ENCODE data around the gene FSTL5. TPM values are rescaled to one million over a fixed set of nuclear protein-coding genes. Genes with fewer than 3 reads are reported as not detected.

The FSTL5 gene
- total RNA-seq, 1 experiment from 2014 or later: not detected

- intact Hi-C loops (cut with micrococcal nuclease): no loop called here
- H3K4me3 ChIP-seq (replicated peaks in 1 of 2; ENCODE audit: low read depth in 1 of 2, low read length in 2 of 2): no peak overlapping the region
- TF ChIP-seq ATF3 (IDR thresholded peaks at IDR 0.05) (no peak), ZBTB33 (IDR thresholded peaks at IDR 0.05; ENCODE audit: extremely low read depth, insufficient replicate concordance, low read length) (no peak), JUND (IDR thresholded peaks at IDR 0.05) (no peak), CTCF (IDR thresholded peaks at IDR 0.05 in 2 of 3, conservative IDR thresholded peaks at IDR 0.05 in 1 of 3; ENCODE audit: borderline replicate concordance in 1 of 3, insufficient read depth in 1 of 3, low read depth in 2 of 3, low read length in 2 of 3) (no peak), SIN3A (IDR thresholded peaks at IDR 0.05; ENCODE audit: low read depth) (no peak), EGR1 (IDR thresholded peaks at IDR 0.05; ENCODE audit: low read depth) (no peak), ZNF274 (IDR thresholded peaks at IDR 0.05; ENCODE audit: low read depth, low read length) (no peak)
- no peak for DNase-seq (ENCODE audit: low read depth, low spot score)
- H2AFZ ChIP-seq (ENCODE audit: low read depth, low read length, poor library complexity, severe bottlenecking): no peak overlapping the region
- H3K4me2 ChIP-seq (ENCODE audit: low read length): no peak overlapping the region
- no peaks in the 10 kb centered on the region for H4K20me1 ChIP-seq (ENCODE audit: insufficient read depth)
- no peaks in the 10 kb centered on the region for H3K4me1 ChIP-seq (ENCODE audit: control insufficient read depth in 1 of 2, insufficient read depth in 2 of 2, low read length in 2 of 2)
- H3K27me3 ChIP-seq (ENCODE audit: insufficient read depth, low read length): no peaks in the 10 kb centered on the region
- BruUV-seq (replicated peaks): no TSS peak
- POLR2A ChIA-PET: no interaction called here
- no peaks in the 10 kb centered on the region for H3K9me3 ChIP-seq (ENCODE audit: control insufficient read depth in 1 of 2, insufficient read depth in 1 of 2, low read depth in 1 of 2, low read length in 2 of 2)
- no peak overlapping the region for H3K27ac ChIP-seq (ENCODE audit: low read depth, low read length)
- CTCF ChIA-PET: no interaction called here
- H3K36me3 ChIP-seq (ENCODE audit: control insufficient read depth in 1 of 2, insufficient read depth in 2 of 2, low read length in 2 of 2): no peaks in the 10 kb centered on the region
- no peak for ATAC-seq
- H3K9me2 ChIP-seq (ENCODE audit: insufficient read depth): no peaks in the 10 kb centered on the region; the same call in 1 of the 2 replicates
- RAD21 ChIA-PET (ENCODE audit: low non-redundant PET in 1 of 2, low total read pairs in 2 of 2, uncharacterized antibody in 2 of 2, unreplicated experiment in 2 of 2): no interaction called here
- H3K9ac ChIP-seq (ENCODE audit: low read length): no peak overlapping the region
- no peaks in the 10 kb centered on the region for H3K79me2 ChIP-seq (ENCODE audit: insufficient read depth, low read length)
Observed at GRCh38 chr4:161653697-161654096, 510.1 kb downstream of the FSTL5 start.
